Sigmoid colon (tissue), 7 donors: ENCODE results near the gene ZCCHC17. TPM values are rescaled to one million over a fixed set of nuclear protein-coding genes. Genes with fewer than 3 reads are reported as not detected.
"Not testable (repeated sequence)": the region's sequence is repeated elsewhere in the genome, so short reads cannot be mapped to it uniquely, and the experiment has no call there.

ENCODE experiments used
- DNase-seq: peaks from one replicate; pipeline ENCODE4 v3.0.0-alpha.2; 2019
- H3K27ac ChIP-seq, 4 donors: fragments of 200-600 bp; sonication (generic); one replicate each; pipeline ENCODE4 v1.5.1; 2016 to 2019; ENCODE audit warnings: mild to moderate bottlenecking in 1 of 4
- H3K27me3 ChIP-seq, 3 donors: fragments of 200-600 bp; sonication (generic); one replicate each; pipeline ENCODE4 v1.5.1; 2019; ENCODE audit warnings: mild to moderate bottlenecking in 1 of 3
- H3K36me3 ChIP-seq, 4 donors: fragments of 200-600 bp; sonication (generic); one replicate each; pipeline ENCODE4 v1.5.1; 2016 to 2019
- H3K4me1 ChIP-seq, 4 donors: fragments of 200-600 bp; sonication (generic); one replicate each; pipeline ENCODE4 v1.5.1; 2017 to 2019
- H3K4me3 ChIP-seq, 4 donors: fragments of 200-600 bp; sonication (generic); one replicate each; pipeline ENCODE4 v1.5.1; 2017 to 2019; ENCODE audit warnings: mild to moderate bottlenecking in 2 of 4, moderate library complexity in 1 of 4
- H3K9me3 ChIP-seq, 4 donors: fragments of 200-600 bp in 3 of 4; sonication (generic) in 3 of 4; one replicate each; pipeline versions ENCODE4 v1.5.1 to v1.6.1; 2013 to 2019
- EP300 ChIP-seq, 4 donors: sonication (generic); formaldehyde crosslinking; IDR thresholded peaks; one replicate each; pipeline ENCODE4 v1.6.1; 2017; ENCODE audit warnings: antibody characterized with exemption in 4 of 4
- POLR2A ChIP-seq, 2 donors: fragments of 450-650 bp; IDR thresholded peaks; one replicate each; pipeline ENCODE4 v1.6.1; 2016; ENCODE audit warnings: antibody characterized with exemption in 2 of 2, mild to moderate bottlenecking in 2 of 2, moderate library complexity in 2 of 2
- POLR2AphosphoS5 ChIP-seq, 4 donors: sonication (generic); formaldehyde crosslinking; IDR thresholded peaks; one replicate each; pipeline ENCODE4 v1.6.1; 2017; ENCODE audit warnings: antibody characterized with exemption in 4 of 4
- WGBS, 2 donors: extraction: QIAGEN DNeasy Blood & Tissue Kit; methylation state at CpG; one replicate each; pipeline ENCODE4 v1.1.7; 2013; 5-methylcytosine and 5-hydroxymethylcytosine counted together
- intact Hi-C: fragments of 100-400 bp; cut with DNase I; formaldehyde crosslinking; loops from one replicate; pipeline ENCODE4 v1.15.1; 2023
- polyA plus RNA-seq, 3 donors: library from polyadenylated mRNA; stranded (reverse); fragments of 200-250 nt; gene quantifications; one replicate each; pipeline ENCODE4 v1.2.3, GENCODE V29; 2013
- total RNA-seq, 4 donors: library from RNA; depleted of rRNA; stranded (reverse); fragments of >200 nt; gene quantifications; one replicate each; pipeline ENCODE4 v1.1.0, GENCODE V29; 2016
- TF ChIP-seq, protein P1 (sequence below), 4 experiments: fragments of 450-650 bp in 3 of 4; fragments of 200-600 bp in 1 of 4; IDR thresholded peaks; one replicate each; pipeline ENCODE4 v1.5.1; 2016 to 2019; ENCODE audit warnings: antibody characterized with exemption in 4 of 4, mild to moderate bottlenecking in 3 of 4, moderate library complexity in 2 of 4
- donor health status: healthy with polysubstance abuse.
- donor health status: Bipolar disorder and iron deficiency.
- donor health status: healthy.

Gene ZCCHC17
- total and polyA plus RNA-seq, 7 donors = 23.3 to 35.4 (median 29.9) TPM

DNA sequence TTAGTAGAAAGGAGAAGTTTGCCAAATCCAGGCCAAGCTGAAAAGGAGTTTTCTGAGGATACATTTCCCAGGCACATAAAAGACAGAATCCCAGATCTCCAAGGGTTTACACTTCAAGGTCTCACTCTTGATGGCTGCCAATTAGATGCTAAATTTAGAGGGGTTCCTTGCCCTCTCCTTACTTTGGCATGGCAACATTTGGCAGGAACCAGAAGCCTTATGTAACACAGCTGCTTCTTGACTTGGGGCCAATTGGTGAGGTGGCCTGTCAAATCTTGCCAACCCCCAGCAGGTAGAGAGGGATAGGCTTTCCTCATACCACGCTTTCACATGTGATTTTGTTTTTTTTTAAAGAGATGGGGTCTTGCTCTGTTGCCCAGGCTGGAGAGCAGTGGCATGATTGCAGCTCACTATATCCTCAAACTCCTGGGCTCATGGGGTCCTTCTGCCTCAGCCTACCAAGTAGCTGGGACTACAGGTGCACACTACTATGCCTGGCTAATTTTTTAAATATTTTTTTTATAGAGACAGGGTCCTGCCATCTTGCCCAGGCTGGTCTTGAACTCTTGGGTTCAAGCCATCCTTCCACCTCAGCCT lies 31.9 kb upstream of the ZCCHC17 start:
- no peak for DNase-seq
- Histone ChIP-seq H3K27me3 (no peaks in the 10 kb centered on the region), H3K9me3 (no peaks in the 10 kb centered on the region), H3K4me3 (no peak overlapping the region), H3K27ac (no peak overlapping the region), H3K4me1 (peaks cover 0 to 5% (median 2%) of the 10 kb centered on the region in 4 donors), H3K36me3 (peaks cover 5 to 87% (median 40%) of the 10 kb centered on the region in 4 donors)
- 94 to 100% methylated on average over 1 of the region's 1 CpG for WGBS, 2 donors
- intact Hi-C loops = no loop called here
- TF ChIP-seq EP300 (IDR thresholded peaks at IDR 0.05) (no peak), POLR2A (IDR thresholded peaks at IDR 0.05) (no peak), POLR2AphosphoS5 (IDR thresholded peaks at IDR 0.05) (no peak)
- TF ChIP-seq, protein P1, sequence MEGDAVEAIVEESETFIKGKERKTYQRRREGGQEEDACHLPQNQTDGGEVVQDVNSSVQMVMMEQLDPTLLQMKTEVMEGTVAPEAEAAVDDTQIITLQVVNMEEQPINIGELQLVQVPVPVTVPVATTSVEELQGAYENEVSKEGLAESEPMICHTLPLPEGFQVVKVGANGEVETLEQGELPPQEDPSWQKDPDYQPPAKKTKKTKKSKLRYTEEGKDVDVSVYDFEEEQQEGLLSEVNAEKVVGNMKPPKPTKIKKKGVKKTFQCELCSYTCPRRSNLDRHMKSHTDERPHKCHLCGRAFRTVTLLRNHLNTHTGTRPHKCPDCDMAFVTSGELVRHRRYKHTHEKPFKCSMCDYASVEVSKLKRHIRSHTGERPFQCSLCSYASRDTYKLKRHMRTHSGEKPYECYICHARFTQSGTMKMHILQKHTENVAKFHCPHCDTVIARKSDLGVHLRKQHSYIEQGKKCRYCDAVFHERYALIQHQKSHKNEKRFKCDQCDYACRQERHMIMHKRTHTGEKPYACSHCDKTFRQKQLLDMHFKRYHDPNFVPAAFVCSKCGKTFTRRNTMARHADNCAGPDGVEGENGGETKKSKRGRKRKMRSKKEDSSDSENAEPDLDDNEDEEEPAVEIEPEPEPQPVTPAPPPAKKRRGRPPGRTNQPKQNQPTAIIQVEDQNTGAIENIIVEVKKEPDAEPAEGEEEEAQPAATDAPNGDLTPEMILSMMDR (IDR thresholded peaks at IDR 0.05) = no peak

DNA sequence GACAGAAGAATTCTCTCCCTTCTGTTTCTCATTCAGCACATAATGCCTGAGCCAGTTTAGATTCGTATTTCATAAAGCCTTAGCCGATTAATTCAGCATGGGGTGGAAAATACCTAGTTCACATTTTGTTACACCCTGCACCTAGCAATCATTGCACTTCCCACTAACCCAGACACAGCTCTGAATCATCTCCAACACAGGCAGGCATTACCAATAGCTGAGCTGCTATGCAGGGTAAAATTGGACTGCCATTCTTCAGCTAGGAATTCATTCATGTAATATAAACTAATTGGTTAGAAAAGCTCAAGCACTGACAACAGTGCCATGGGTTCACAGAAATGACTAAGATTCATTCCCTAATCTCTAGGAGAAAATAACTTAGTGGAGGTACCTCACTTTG lies 30.3 kb upstream of the ZCCHC17 start:
- Histone ChIP-seq H3K36me3 (peaks cover 5 to 87% (median 39%) of the 10 kb centered on the region in 4 donors), H3K4me3 (no peak overlapping the region), H3K9me3 (no peaks in the 10 kb centered on the region), H3K27ac (no peak overlapping the region), H3K27me3 (no peaks in the 10 kb centered on the region), H3K4me1 (peaks cover 0 to 5% (median 2%) of the 10 kb centered on the region in 4 donors)
- intact Hi-C loops = no loop called here
- DNase-seq = no peak
- TF ChIP-seq EP300 (IDR thresholded peaks at IDR 0.05) (no peak), POLR2A (IDR thresholded peaks at IDR 0.05) (no peak), POLR2AphosphoS5 (IDR thresholded peaks at IDR 0.05) (no peak)
- TF ChIP-seq, protein P1 (IDR thresholded peaks at IDR 0.05) = no peak
- WGBS, 2 donors = 93 to 98% methylated on average over 2 of the region's 2 CpGs

DNA sequence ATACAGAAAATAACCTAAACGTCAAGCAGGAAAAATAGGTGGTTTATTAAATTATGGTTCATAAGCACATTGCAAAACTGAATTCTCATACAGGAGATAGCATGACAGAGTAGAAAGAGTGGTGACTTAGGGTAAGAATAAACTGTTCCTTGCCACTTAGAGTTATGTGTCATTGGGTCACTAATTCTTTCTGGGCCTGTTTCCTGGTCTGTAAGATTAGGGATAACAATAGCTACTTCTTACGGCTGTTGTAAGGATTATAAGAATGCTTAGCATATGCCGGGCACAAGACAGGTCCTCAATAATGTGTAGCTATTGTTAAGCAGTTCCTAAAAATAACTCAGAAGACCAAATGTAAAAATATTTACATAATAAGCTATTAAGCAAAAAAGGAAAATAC lies 24.5 kb upstream of the ZCCHC17 start:
- no peak overlapping the region for H3K4me3 ChIP-seq
- no peak for DNase-seq
- H3K27ac ChIP-seq = no peak overlapping the region
- no peak for TF ChIP-seq POLR2A (IDR thresholded peaks at IDR 0.05)
- TF ChIP-seq, protein P1 (IDR thresholded peaks at IDR 0.05) = no peak
- 82 to 84% methylated on average over 3 of the region's 3 CpGs for WGBS, 2 donors
- H3K36me3 ChIP-seq = peaks cover 5 to 86% (median 30%) of the 10 kb centered on the region in 4 donors
- intact Hi-C loops = no loop called here
- H3K9me3 ChIP-seq = no peaks in the 10 kb centered on the region
- H3K4me1 ChIP-seq = no peaks in the 10 kb centered on the region
- no peaks in the 10 kb centered on the region for H3K27me3 ChIP-seq

DNA sequence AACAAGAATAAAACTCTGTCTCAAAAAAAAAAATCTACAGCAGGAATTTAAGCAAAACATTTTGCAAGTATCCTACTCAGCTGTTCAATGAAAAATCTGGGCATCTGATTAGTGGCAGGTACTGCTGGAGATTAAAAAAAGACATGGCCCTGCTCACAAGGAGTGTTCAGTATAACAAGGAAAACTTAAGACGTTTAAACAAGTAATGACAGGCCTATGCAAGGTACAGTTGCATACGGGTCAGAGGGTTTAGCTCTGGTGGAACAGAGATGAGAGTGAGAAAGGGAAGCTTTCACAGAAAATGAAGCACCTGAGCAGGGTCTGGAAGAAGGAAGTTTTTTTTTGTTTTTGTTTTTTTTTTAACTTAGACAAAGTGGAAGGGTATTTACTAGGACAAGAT lies 23.2 kb upstream of the ZCCHC17 start:
- no peaks in the 10 kb centered on the region for H3K9me3 ChIP-seq
- H3K36me3 ChIP-seq = peaks cover 7 to 86% (median 25%) of the 10 kb centered on the region in 4 donors
- H3K27me3 ChIP-seq = no peaks in the 10 kb centered on the region
- no peak for DNase-seq
- no peak overlapping the region for H3K4me3 ChIP-seq
- no peak overlapping the region for H3K27ac ChIP-seq
- no peak for TF ChIP-seq POLR2AphosphoS5 (IDR thresholded peaks at IDR 0.05)
- TF ChIP-seq POLR2A (IDR thresholded peaks at IDR 0.05) = no peak
- TF ChIP-seq, protein P1 (IDR thresholded peaks at IDR 0.05) = no peak
- H3K4me1 ChIP-seq = no peaks in the 10 kb centered on the region
- intact Hi-C loops = no loop called here
- WGBS, 2 donors = 78 to 87% methylated on average over 2 of the region's 2 CpGs

DNA sequence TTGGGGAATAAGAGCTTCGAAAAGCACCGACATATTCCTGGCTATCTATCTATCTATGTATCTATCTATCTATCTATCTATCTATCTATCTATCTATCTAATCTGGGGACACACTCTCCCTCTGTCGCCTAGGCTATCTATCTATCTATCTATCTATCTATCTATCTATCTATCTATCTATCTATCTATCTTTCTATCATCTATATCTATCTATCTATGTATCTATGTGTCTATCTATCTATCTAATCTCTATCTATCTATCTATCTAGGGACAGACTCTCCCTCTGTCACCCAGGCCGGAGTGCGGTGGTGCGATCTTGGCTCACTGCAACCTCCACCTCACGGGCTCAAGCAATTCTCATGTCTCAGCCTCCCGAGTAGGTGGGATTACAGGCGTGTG lies 14.4 kb upstream of the ZCCHC17 start:
- peaks cover 14 to 87% (median 50%) of the 10 kb centered on the region in 4 donors for H3K36me3 ChIP-seq
- H3K27me3 ChIP-seq, H3K4me1 ChIP-seq, intact Hi-C loops, H3K9me3 ChIP-seq, H3K4me3 ChIP-seq, H3K27ac ChIP-seq, DNase-seq: not testable (repeated sequence)
- WGBS, 2 donors = 98% methylated on average over 9 of the region's 9 CpGs

DNA sequence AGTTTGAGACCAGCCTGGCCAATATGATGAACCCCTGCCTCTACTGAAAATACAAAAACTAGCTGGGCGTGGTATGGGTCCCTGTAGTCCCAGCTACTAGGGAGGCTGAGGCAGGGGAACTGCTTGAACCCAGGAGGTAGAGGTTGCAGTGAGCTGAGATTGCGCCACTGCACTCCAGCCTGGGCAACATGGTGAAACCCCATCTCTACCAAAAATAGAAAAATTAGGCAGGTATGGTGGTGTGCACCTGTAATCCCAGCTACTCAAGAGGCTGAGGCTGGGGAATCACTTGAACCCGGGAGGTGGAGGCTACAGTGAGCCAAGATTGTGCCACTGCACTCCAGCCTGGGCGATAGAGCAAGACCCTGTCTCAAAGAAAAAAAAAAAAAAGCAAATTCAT lies 9.0 kb upstream of the ZCCHC17 start:
- H3K4me1 ChIP-seq, intact Hi-C loops, H3K9me3 ChIP-seq, H3K27me3 ChIP-seq, H3K4me3 ChIP-seq, H3K27ac ChIP-seq, DNase-seq: not testable (repeated sequence)
- peaks cover 27 to 92% (median 55%) of the 10 kb centered on the region in 4 donors for H3K36me3 ChIP-seq
- 96 to 97% methylated on average over 4 of the region's 4 CpGs for WGBS, 2 donors
